Measurements from ENCODE around the gene YJEFN3. TPM values are rescaled to one million over a fixed set of nuclear protein-coding genes. Genes with fewer than 3 reads are reported as not detected.
A peak's percentile ranks its signal among the peaks of the same experiment; 100 is the strongest.

Gene YJEFN3
- total RNA-seq, 4 donors from 2014 or later, result 0.18 to 0.31 TPM; not detected in 2

DNA sequence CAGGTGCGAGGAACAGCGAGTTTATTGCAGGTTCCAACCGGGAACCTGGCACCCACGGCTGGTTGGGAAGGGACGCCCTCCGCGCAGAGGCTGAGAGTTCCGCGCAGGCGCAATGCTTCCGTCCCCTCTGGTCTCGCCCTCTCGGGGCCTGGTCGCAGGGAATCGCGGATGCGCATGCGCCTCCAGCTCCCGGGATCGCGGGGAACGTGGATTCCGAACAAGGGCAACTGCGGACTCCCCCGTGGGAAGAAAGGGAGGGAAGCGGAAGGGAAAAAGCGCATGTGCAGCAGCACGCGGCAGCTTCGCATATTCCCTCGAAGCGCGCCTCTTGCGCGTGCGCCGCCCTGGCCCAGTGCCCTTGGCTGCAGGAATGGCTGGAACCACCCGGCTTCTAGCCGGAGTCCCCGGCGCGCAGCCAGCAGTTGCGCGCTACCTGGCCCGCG, 14.5 kb upstream of the YJEFN3 start:
- in situ Hi-C loops (cut with MboI; ENCODE audit: low sequenced_read_pairs in 4 of 4), result no loop called here
- no peaks in the 10 kb centered on the region for H3K9me3 ChIP-seq
- peaks cover 20 to 29% of the 10 kb centered on the region in 2 donors for H3K4me1 ChIP-seq
- H3K27ac ChIP-seq, result no peak overlapping the region
- intact Hi-C loops (cut with DNase I; ENCODE audit: low total_unique reads), result no loop called here
- no peaks in the 10 kb centered on the region for H3K36me3 ChIP-seq
- H3K27me3 ChIP-seq, result no peaks in the 10 kb centered on the region
- no peak for ATAC-seq
- H3K4me3 ChIP-seq, result peak overlapping the region; percentile 28 to 46 (median 32)
- no peak for TF ChIP-seq POLR2A (IDR thresholded peaks at IDR 0.05)
- TF ChIP-seq, protein P1, sequence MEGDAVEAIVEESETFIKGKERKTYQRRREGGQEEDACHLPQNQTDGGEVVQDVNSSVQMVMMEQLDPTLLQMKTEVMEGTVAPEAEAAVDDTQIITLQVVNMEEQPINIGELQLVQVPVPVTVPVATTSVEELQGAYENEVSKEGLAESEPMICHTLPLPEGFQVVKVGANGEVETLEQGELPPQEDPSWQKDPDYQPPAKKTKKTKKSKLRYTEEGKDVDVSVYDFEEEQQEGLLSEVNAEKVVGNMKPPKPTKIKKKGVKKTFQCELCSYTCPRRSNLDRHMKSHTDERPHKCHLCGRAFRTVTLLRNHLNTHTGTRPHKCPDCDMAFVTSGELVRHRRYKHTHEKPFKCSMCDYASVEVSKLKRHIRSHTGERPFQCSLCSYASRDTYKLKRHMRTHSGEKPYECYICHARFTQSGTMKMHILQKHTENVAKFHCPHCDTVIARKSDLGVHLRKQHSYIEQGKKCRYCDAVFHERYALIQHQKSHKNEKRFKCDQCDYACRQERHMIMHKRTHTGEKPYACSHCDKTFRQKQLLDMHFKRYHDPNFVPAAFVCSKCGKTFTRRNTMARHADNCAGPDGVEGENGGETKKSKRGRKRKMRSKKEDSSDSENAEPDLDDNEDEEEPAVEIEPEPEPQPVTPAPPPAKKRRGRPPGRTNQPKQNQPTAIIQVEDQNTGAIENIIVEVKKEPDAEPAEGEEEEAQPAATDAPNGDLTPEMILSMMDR (IDR thresholded peaks at IDR 0.05 in 4 of 5, conservative IDR thresholded peaks at IDR 0.05 in 1 of 5), result no peak
- DNase-seq, result peak; percentile 38 to 48

DNA sequence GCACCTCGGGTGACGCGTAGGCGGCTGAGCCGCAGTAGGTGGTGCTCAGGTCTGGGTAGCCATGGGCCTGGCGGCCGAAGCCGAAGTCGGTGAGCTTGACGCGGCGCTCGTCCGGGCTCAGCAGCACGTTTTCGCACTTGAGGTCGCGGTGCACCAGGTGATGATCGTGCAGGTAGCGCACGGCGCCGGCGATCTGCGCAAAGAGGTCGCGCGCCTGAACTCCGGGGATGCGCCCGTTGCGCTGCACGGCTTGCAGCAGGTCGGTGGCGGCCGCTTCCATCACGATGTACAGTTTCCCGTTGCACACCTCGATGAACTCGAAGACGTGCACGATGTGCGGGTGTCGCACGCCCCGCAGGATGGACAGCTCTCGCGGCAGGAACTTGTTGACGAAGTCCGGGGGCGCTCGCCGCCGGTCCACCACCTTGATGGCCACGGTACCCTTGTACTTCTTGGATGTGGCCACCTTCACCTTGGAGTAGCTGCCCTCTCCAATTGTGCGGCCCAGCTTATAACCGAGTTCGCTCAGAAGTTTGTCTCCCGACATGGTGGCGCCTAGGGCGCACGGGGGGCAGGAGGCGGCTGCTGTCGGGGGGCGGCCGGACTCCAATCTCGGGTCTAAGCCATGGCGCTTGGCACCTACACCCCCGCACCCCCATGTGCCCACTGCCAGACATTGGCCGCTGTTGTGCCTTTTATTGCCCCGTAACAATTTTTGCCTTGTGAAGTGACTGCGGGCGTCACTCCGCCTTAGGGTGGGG, 13.7 kb upstream of the YJEFN3 start, which contains the start of gene TSSK6:
TSSK6 (minus strand) TSS at position 668 of the 761 bp plus-strand sequence; CDS start at position 547, 121 bp downstream.
- Histone ChIP-seq H3K36me3 (peaks cover 0 to under 1% of the 10 kb centered on the region in 2 donors), H3K27ac (peak within 1 kb of the TSS; percentile 87 to 94 (median 90)), H3K4me3 (peak within 1 kb of the TSS; percentile 76 to 94 (median 92)), H3K4me1 (peaks cover 20 to 34% of the 10 kb centered on the region in 2 donors), H3K9me3 (no peaks in the 10 kb centered on the region), H3K27me3 (no peaks in the 10 kb centered on the region)
- ATAC-seq, result no peak
- no peak for DNase-seq
- intact Hi-C loops (cut with DNase I; ENCODE audit: low total_unique reads), result no loop called here
- in situ Hi-C loops (cut with MboI; ENCODE audit: low sequenced_read_pairs in 4 of 4), result no loop called here
- no peak for TF ChIP-seq POLR2A (IDR thresholded peaks at IDR 0.05)
- TF ChIP-seq, protein P1 (IDR thresholded peaks at IDR 0.05 in 4 of 5, conservative IDR thresholded peaks at IDR 0.05 in 1 of 5), result no peak

DNA sequence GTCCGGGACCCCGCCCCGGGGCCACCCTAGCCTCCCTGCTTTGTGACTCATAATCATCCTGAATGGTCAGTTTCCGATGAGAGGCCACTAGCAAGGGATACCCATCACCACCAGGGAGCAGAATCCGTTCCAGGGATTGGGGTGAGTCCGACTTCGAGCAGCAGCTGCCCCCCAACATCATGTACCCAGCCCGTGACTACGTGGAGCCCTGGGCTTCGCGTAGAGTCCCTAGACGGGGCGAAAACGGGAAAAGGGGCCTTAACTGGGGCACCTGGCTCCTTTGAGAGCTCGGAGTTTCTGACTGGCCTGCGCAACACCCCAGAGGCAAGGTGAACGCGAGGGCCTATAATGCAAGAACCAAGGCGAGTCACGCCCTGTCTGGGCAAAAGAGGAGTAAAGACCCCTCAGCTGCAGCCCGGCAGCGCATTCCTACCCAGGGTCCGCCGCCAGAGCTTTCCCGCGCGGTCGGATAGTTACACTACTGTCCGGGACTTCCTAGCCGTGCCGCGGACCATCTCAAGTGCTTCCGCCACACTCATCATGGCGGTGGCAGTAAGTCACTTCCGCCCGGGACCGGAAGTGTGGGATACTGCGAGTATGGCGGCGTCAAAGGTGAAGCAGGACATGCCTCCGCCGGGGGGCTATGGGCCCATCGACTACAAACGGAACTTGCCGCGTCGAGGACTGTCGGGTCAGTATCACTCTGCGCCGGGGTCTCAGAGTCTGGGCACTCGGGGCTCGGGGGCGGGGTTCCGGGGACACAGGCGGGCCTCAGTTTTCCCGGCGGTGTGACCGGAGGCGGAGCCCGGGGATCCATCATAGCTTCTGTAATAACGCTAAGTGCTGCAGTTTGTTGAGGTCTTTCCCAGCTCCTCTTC, 12.8 kb upstream of the YJEFN3 start, which contains the start of gene NDUFA13:
NDUFA13 (plus strand) TSS at position 584 of the 878 bp plus-strand sequence; CDS start at position 598, 14 bp downstream.
- ATAC-seq (peak; percentile 96 to 97), DNase-seq (peak; percentile 79 to 91)
- in situ Hi-C loops (cut with MboI; ENCODE audit: low sequenced_read_pairs in 4 of 4), result no loop called here
- Histone ChIP-seq H3K9me3 (no peaks in the 10 kb centered on the region), H3K4me1 (peaks cover 20 to 34% of the 10 kb centered on the region in 2 donors), H3K36me3 (peaks cover 0 to 7% of the 10 kb centered on the region in 2 donors), H3K4me3 (peak within 1 kb of the TSS; percentile 76 to 94 (median 92)), H3K27me3 (no peaks in the 10 kb centered on the region), H3K27ac (peak within 1 kb of the TSS; percentile 87 to 94 (median 90))
- TF ChIP-seq POLR2A (IDR thresholded peaks at IDR 0.05), result peak; percentile 58 to 70
- TF ChIP-seq, protein P1 (IDR thresholded peaks at IDR 0.05 in 4 of 5, conservative IDR thresholded peaks at IDR 0.05 in 1 of 5), result no peak
- intact Hi-C loops (cut with DNase I; ENCODE audit: low total_unique reads), result loop anchor here (1.0 kb wide), 1 partner anchor 324 kb away; the partner anchor contains the start of genes BORCS8 and RFXANK

DNA sequence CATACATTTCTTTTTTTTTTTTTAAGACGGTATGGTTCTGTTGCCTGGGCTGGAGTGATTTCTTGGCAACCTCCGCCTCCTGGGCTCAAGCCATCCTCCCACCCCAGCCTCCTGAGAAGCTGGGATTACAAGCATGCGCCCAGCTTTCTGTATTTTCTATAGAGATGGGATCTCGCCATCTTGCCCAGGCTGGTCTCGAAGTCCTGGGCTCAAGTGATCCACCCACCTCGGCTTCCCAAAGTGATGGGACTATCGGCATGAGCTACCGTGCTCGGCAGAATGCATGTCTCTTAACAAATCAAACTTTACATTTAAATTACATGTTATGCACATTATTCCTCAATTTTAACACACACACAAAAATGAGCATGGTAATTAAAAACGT, 11.5 kb upstream of the YJEFN3 start:
- DNase-seq (no peak), ATAC-seq (no peak)
- H3K4me3 ChIP-seq, result peak overlapping the region; percentile 76 to 94 (median 92)
- in situ Hi-C loops (cut with MboI; ENCODE audit: low sequenced_read_pairs in 4 of 4) (no loop called here), intact Hi-C loops (cut with DNase I; ENCODE audit: low total_unique reads) (no loop called here)
- TF ChIP-seq, protein P1 (IDR thresholded peaks at IDR 0.05 in 4 of 5, conservative IDR thresholded peaks at IDR 0.05 in 1 of 5), result no peak
- TF ChIP-seq POLR2A (IDR thresholded peaks at IDR 0.05), result no peak
- no peaks in the 10 kb centered on the region for H3K27me3 ChIP-seq
- peak overlapping the region; percentile 87 to 94 (median 90) for H3K27ac ChIP-seq
- H3K4me1 ChIP-seq, result peaks cover 20 to 34% of the 10 kb centered on the region in 2 donors
- peaks cover 0 to 7% of the 10 kb centered on the region in 2 donors for H3K36me3 ChIP-seq
- no peaks in the 10 kb centered on the region for H3K9me3 ChIP-seq
